Measurements from ENCODE around the gene NDUFS7. TPM values are rescaled to one million over a fixed set of nuclear protein-coding genes. Genes with fewer than 3 reads are reported as not detected.

NDUFS7 gene
- total RNA-seq, 3 donors from 2014 or later = 118 to 160 (median 148) TPM

- ATAC-seq (no peak), DNase-seq (peak in 1 of 3 donors; percentile 43)
- Histone ChIP-seq H3K9me3 (no peaks in the 10 kb centered on the region), H3K36me3 (ENCODE audit: low read depth) (peaks cover 9% of the 10 kb centered on the region), H3K4me1 (ENCODE audit: low read depth) (peaks cover 22% of the 10 kb centered on the region), H3K4me3 (no peak overlapping the region)
- intact Hi-C loops (cut with DNase I, micrococcal nuclease) = no loop called here
- no peak for TF ChIP-seq CTCF (IDR thresholded peaks at IDR 0.05)
These were observed 56.7 kb downstream of the NDUFS7 start for GRCh38 chr19:1440418-1440801.

GRCh38 chr19:1441022-1441426 lies 57.3 kb downstream of the NDUFS7 start:
- Histone ChIP-seq H3K4me3 (no peak overlapping the region), H3K36me3 (ENCODE audit: low read depth) (peaks cover 9% of the 10 kb centered on the region), H3K9me3 (no peaks in the 10 kb centered on the region), H3K4me1 (ENCODE audit: low read depth) (peaks cover 27% of the 10 kb centered on the region)
- DNase-seq = no peak
- no peak for TF ChIP-seq CTCF (IDR thresholded peaks at IDR 0.05)
- no peak for ATAC-seq
- intact Hi-C loops (cut with DNase I, micrococcal nuclease) = no loop called here

GRCh38 chr19:1441677-1442438 lies 58.2 kb downstream of the NDUFS7 start:
- DNase-seq = peak in 1 of 3 donors; percentile 52
- peaks cover 35% of the 10 kb centered on the region for H3K4me1 ChIP-seq (ENCODE audit: low read depth)
- no peaks in the 10 kb centered on the region for H3K9me3 ChIP-seq
- TF ChIP-seq CTCF (IDR thresholded peaks at IDR 0.05) = no peak
- ATAC-seq = no peak
- H3K36me3 ChIP-seq (ENCODE audit: low read depth) = peaks cover 9% of the 10 kb centered on the region
- no peak overlapping the region for H3K4me3 ChIP-seq
- intact Hi-C loops (cut with DNase I, micrococcal nuclease) = no loop called here

Other genes starting within 250 kb of the NDUFS7 start
- 10 to 100 TPM; 58.0 to 86.6 (median 74.6) TPM for gene SBNO2, start 209.6 kb upstream of the NDUFS7 start, total RNA-seq
- gene STK11, start 178.1 kb upstream of the NDUFS7 start, total RNA-seq = 10 to 100 TPM; 69.6 to 86.6 (median 76.3) TPM
- gene CBARP, start 145.9 kb upstream of the NDUFS7 start, total RNA-seq = 1 to 10 TPM in 1 of 3 donors, under 1 TPM in 2; 0.29 to 1.2 (median 0.39) TPM
- gene ATP5F1D, start 142.2 kb upstream of the NDUFS7 start, total RNA-seq = 100 to 1,000 TPM; 302 to 391 (median 378) TPM
- gene MIDN, start 135.3 kb upstream of the NDUFS7 start, total RNA-seq = 100 to 1,000 TPM; 136 to 251 (median 213) TPM
- gene CIRBP, start 114.6 kb upstream of the NDUFS7 start, total RNA-seq = 100 to 1,000 TPM; 281 to 507 (median 300) TPM
- gene FAM174C, start 108.4 kb upstream of the NDUFS7 start, total RNA-seq = 10 to 100 TPM; 34.2 to 40.1 (median 39.8) TPM
- gene EFNA2, start 98.0 kb upstream of the NDUFS7 start, total RNA-seq = 10 to 100 TPM; 19.0 to 62.2 (median 61.7) TPM
- gene GAMT, start 17.6 kb downstream of the NDUFS7 start, total RNA-seq = 1 to 10 TPM; 1.6 to 7.0 (median 2.1) TPM
- gene DAZAP1, start 23.7 kb downstream of the NDUFS7 start, total RNA-seq = 100 to 1,000 TPM; 117 to 123 (median 119) TPM
- gene RPS15, start 54.5 kb downstream of the NDUFS7 start, total RNA-seq = 100 to 1,000 TPM; 748 to 897 (median 892) TPM
- gene APC2, start 66.2 kb downstream of the NDUFS7 start, total RNA-seq = 1 to 10 TPM in 1 of 3 donors, under 1 TPM in 2; 0.23 to 5.9 (median 0.24) TPM
- 10 to 100 TPM; 36.7 to 48.9 (median 38.1) TPM for gene C19orf25, start 95.3 kb downstream of the NDUFS7 start, total RNA-seq
- gene PCSK4, start 106.4 kb downstream of the NDUFS7 start, total RNA-seq = 1 to 10 TPM; 3.3 to 7.5 (median 4.9) TPM
- 1 to 10 TPM; 2.0 to 5.1 (median 4.5) TPM for gene REEP6, start 107.3 kb downstream of the NDUFS7 start, total RNA-seq
- gene ADAMTSL5, start 129.1 kb downstream of the NDUFS7 start, total RNA-seq = 1 to 10 TPM; 2.7 to 3.5 (median 3.3) TPM
- under 1 TPM in 1 of 3 donors, not detected in 2; 0.16 TPM for gene PLK5, start 140.2 kb downstream of the NDUFS7 start, total RNA-seq
- 10 to 100 TPM; 21.3 to 28.1 (median 21.5) TPM for gene MEX3D, start 184.4 kb downstream of the NDUFS7 start, total RNA-seq
- gene MBD3, start 209.0 kb downstream of the NDUFS7 start, total RNA-seq = 10 to 100 TPM; 54.1 to 78.2 (median 54.2) TPM
- gene UQCR11, start 221.6 kb downstream of the NDUFS7 start, total RNA-seq = 100 to 1,000 TPM; 265 to 301 (median 272) TPM

Data from mucosa of descending colon (tissue), 3 donors.